GM23338 (cell line): ENCODE results near the gene ITGB2. TPM values are rescaled to one million over a fixed set of nuclear protein-coding genes. Genes with fewer than 3 reads are reported as not detected.

Source experiments
- CREB1 ChIP-seq: fragments of 250-450 bp; sonication (Bioruptor Pico); IDR thresholded peaks from 2 replicates; pipeline ENCODE4 v1.5.0; 2020; ENCODE audit warnings: low read depth, mild to moderate bottlenecking, moderate library complexity
- CTCF ChIP-seq, 2 experiments: fragments of 200-600 bp in 1 of 2; sonication (generic) in 1 of 2; conservative IDR thresholded peaks; 2 replicates each; pipeline versions ENCODE4 v1.5.1 to v1.6.1; 2016 to 2017; ENCODE audit warnings: antibody characterized with exemption in 2 of 2, low read depth in 2 of 2, mild to moderate bottlenecking in 2 of 2, moderate library complexity in 1 of 2
- EZH2 ChIP-seq: fragments of 200-600 bp; sonication (generic); IDR thresholded peaks from one replicate; pipeline ENCODE4 v1.8.0; 2017; ENCODE audit warnings: antibody characterized with exemption, mild to moderate bottlenecking, low read depth; ENCODE audit not compliant: unreplicated experiment
- JUNB ChIP-seq: IDR thresholded peaks from one replicate; pipeline ENCODE4 v1.6.1; 2016; ENCODE audit warnings: antibody characterized with exemption; ENCODE audit not compliant: unreplicated experiment
- POLR2AphosphoS5 ChIP-seq: IDR thresholded peaks from 2 replicates; pipeline ENCODE4 v1.6.1; 2016; ENCODE audit warnings: antibody characterized with exemption, low read depth
- REST ChIP-seq: IDR thresholded peaks from one replicate; pipeline ENCODE4 v1.6.1; 2018; ENCODE audit warnings: antibody characterized with exemption; ENCODE audit not compliant: unreplicated experiment
- STAT1 ChIP-seq: IDR thresholded peaks from one replicate; pipeline ENCODE4 v1.6.1; 2016; ENCODE audit warnings: antibody characterized with exemption; ENCODE audit not compliant: unreplicated experiment
- ZNF462 ChIP-seq: fragments of 250-450 bp; sonication (Bioruptor Pico); IDR thresholded peaks from 2 replicates; pipeline ENCODE4 v1.5.0; 2020; ENCODE audit warnings: mild to moderate bottlenecking, moderate library complexity
- polyA plus RNA-seq: library from polyadenylated mRNA; unstranded; fragments of >200 nt; fragmentation: Nextera tagmentation; extraction: Ambion mirVana; gene quantifications from 2 replicates; pipeline ENCODE4 v1.2.1, GENCODE V29; 2016
- total RNA-seq: library from RNA; depleted of rRNA; stranded (reverse); fragments of >200 nt; shearing (Covaris generic); gene quantifications from 2 replicates; pipeline ENCODE4 v1.2.3, GENCODE V29; 2014

The ITGB2 gene
- total and polyA plus RNA-seq, 2 experiments from 2014 or later: 0.44 to 0.63 TPM

GRCh38 chr21:44938772-44939531, 18.3 kb upstream of the ITGB2 start (continued):
- TF ChIP-seq ZNF462 (CRISPR knock-in tag) (no peak), REST (no peak), STAT1 (no peak), JUNB (no peak), CTCF (conservative IDR thresholded peaks at IDR 0.05; ENCODE audit: low read depth in 2 of 2) (no peak), POLR2AphosphoS5 (no peak), EZH2 (no peak), CREB1 (no peak)
